HFFc6 (cell line): ENCODE measurements around the gene CD300LG. TPM values are rescaled to one million over a fixed set of nuclear protein-coding genes. Genes with fewer than 3 reads are reported as not detected.

Source experiments
- DNase-seq: peaks from one replicate; pipeline ENCODE4 v3.0.0-alpha.2; 2018
- H3K27ac Mint-ChIP-seq: 2 replicates; pipeline ENCODE4 v1.8.0; 2020; ENCODE audit warnings: mild to moderate bottlenecking, mixed read lengths
- H3K27me3 Mint-ChIP-seq: 2 replicates; pipeline ENCODE4 v1.8.0; 2021; ENCODE audit warnings: mild to moderate bottlenecking, moderate library complexity, mixed read lengths; ENCODE audit not compliant: insufficient read depth
- H3K36me3 Mint-ChIP-seq: 2 replicates; pipeline ENCODE4 v1.8.0; 2021; ENCODE audit warnings: low read depth, mixed read lengths
- H3K4me1 Mint-ChIP-seq: 2 replicates; pipeline ENCODE4 v1.8.0; 2020; ENCODE audit warnings: low read depth, mixed read lengths
- H3K4me3 Mint-ChIP-seq: 2 replicates; pipeline ENCODE4 v1.8.0; 2020; ENCODE audit warnings: mild to moderate bottlenecking, moderate library complexity, mixed read lengths
- H3K9me3 Mint-ChIP-seq: 2 replicates; pipeline ENCODE4 v1.8.0; 2020; ENCODE audit warnings: mild to moderate bottlenecking, mixed read lengths
- CTCF ChIP-seq: fragments of 200-600 bp; sonication (generic); IDR thresholded peaks from 2 replicates; pipeline ENCODE4 v1.5.0; 2021; ENCODE audit warnings: antibody characterized with exemption, mild to moderate bottlenecking
- total RNA-seq, 6 experiments: library from RNA; stranded (reverse); fragmentation: NEBNext Ultra II Directional; extraction: Animal tissue kit (Norgen Biotek cat#: 25700); gene quantifications; 2 replicates in 1 of 6; 3 replicates in 5 of 6; pipeline ENCODE4 v1.2.3, GENCODE V29; 2021

Gene CD300LG
- total RNA-seq, 6 experiments from 2014 or later, result not detected

DNA sequence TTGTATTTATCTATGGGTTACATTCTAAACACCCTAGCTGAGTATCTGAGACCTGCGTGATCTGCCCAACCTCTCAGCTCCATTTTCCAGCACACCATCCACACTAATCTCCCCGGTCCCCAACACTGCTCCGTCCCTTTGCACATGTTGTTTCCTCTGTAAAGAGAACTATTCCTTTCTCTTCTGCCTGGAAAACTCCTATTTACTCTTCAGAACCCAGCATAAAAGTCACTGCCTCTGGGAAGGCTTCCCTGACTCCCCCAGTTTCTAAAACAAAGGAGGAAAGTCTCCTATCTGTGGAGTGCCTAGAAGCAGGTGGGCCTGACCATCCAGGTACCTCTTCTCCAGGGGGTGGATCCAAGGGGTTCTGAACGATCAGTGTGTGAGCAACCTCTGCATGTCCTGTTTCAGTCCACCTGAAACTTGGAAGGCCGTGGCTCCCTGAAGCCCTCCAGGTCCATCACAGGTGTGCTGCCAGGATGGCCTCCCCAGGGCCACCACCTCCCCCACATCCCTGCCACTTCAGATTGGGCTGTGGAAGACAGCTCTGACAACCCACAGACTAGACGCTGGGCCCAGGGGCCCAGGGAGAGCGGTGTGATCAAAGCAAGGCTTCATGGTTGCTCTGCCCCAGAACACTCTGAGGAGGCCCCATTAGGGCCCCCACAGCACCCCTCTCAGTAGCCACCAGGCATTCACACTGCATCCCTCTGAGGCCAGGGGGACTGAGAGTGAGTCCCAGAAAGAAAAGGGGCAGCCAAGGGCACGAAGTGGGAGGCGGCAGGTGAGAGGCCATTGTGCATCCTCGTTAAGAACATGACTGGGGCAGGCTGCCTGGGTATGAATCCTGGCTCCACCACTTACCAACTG lies 34.3 kb upstream of the CD300LG start:
- Mint-ChIP-seq H3K27ac (no peak overlapping the region; the same call in 1 of the 2 replicates), H3K36me3 (peaks cover 25% of the 10 kb centered on the region), H3K27me3 (no peaks in the 10 kb centered on the region; the same call in 1 of the 2 replicates), H3K4me3 (no peak overlapping the region), H3K9me3 (no peaks in the 10 kb centered on the region), H3K4me1 (peaks cover 11% of the 10 kb centered on the region)
- no peak for DNase-seq
- TF ChIP-seq CTCF, result no peak

DNA sequence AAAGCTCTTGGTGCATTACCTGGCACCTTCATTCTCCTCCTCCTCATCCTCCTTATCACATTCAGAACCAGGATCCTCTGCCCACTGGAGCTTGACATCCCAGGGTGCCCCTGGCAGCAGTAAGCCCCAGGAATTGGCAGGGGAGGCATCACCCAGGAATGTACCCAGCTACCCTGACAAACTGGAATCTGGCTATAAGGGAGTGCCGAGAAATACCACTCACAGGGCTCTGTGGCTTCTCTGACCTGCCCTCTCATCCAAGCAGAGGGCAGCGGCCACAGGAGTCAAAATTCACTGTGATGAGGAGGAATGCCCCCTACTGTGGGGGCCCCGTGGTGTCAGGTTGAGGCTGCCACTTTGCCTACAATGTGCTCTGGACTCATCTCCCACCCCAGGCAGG lies 33.6 kb upstream of the CD300LG start:
- Mint-ChIP-seq H3K27ac (no peak overlapping the region; the same call in 1 of the 2 replicates), H3K9me3 (no peaks in the 10 kb centered on the region)

GRCh38 chr17:43814026-43814425 lies 33.0 kb upstream of the CD300LG start:
- H3K27me3 Mint-ChIP-seq, result no peaks in the 10 kb centered on the region; the same call in 1 of the 2 replicates

More for the DNA sequence above, 33.6 kb upstream of the CD300LG start:
- Mint-ChIP-seq H3K36me3 (peaks cover 25% of the 10 kb centered on the region), H3K27me3 (no peaks in the 10 kb centered on the region; the same call in 1 of the 2 replicates), H3K4me1 (peaks cover 11% of the 10 kb centered on the region), H3K4me3 (no peak overlapping the region)
- DNase-seq, result no peak
- no peak for TF ChIP-seq CTCF

GRCh38 chr17:43814714-43815113 lies 32.3 kb upstream of the CD300LG start:
- peak; percentile 54 for DNase-seq
- peak overlapping the region; percentile 56 for H3K27ac Mint-ChIP-seq
- H3K27me3 Mint-ChIP-seq, result no peaks in the 10 kb centered on the region; the same call in 1 of the 2 replicates
- H3K4me1 Mint-ChIP-seq, result peaks cover 11% of the 10 kb centered on the region
- peaks cover 25% of the 10 kb centered on the region for H3K36me3 Mint-ChIP-seq
- peak overlapping the region; percentile 22 for H3K4me3 Mint-ChIP-seq
- H3K9me3 Mint-ChIP-seq, result no peaks in the 10 kb centered on the region
- no peak for TF ChIP-seq CTCF

More at GRCh38 chr17:43814026-43814425, 33.0 kb upstream of the CD300LG start:
- Mint-ChIP-seq H3K27ac (no peak overlapping the region), H3K9me3 (no peaks in the 10 kb centered on the region), H3K4me3 (no peak overlapping the region), H3K36me3 (peaks cover 25% of the 10 kb centered on the region), H3K4me1 (peaks cover 11% of the 10 kb centered on the region)
- no peak for DNase-seq
- TF ChIP-seq CTCF, result no peak

GRCh38 chr17:43816336-43817320 lies 30.3 kb upstream of the CD300LG start:
- TF ChIP-seq CTCF, result no peak
- Mint-ChIP-seq H3K4me3 (no peak overlapping the region), H3K4me1 (peaks cover 11% of the 10 kb centered on the region), H3K27me3 (peaks cover 2% of the 10 kb centered on the region; the same call in 1 of the 2 replicates), H3K9me3 (no peaks in the 10 kb centered on the region), H3K36me3 (peaks cover 32% of the 10 kb centered on the region), H3K27ac (no peak overlapping the region)
- no peak for DNase-seq
